ENCODE measurements around the gene ARHGEF40.

- TF ChIP-seq CTCF (IDR thresholded peaks at IDR 0.05) (no peak), POLR2A (IDR thresholded peaks at IDR 0.05) (no peak)
These were observed 4.5 kb downstream of the ARHGEF40 start for GRCh38 chr14:21074398-21075272.

All from lower leg skin (tissue), 3 donors.